ENCODE measurements around the gene ME2. TPM values are rescaled to one million over a fixed set of nuclear protein-coding genes. Genes with fewer than 3 reads are reported as not detected.

Gene ME2
- total RNA-seq (55.4 and 57.8 TPM in 2 replicates), polyA plus RNA-seq (28.4 and 33.7 TPM in 2 replicates), polyA minus RNA-seq (20.5 and 26.5 TPM in 2 replicates)
- 56.1 TPM for total RNA-seq (2013)

DNA sequence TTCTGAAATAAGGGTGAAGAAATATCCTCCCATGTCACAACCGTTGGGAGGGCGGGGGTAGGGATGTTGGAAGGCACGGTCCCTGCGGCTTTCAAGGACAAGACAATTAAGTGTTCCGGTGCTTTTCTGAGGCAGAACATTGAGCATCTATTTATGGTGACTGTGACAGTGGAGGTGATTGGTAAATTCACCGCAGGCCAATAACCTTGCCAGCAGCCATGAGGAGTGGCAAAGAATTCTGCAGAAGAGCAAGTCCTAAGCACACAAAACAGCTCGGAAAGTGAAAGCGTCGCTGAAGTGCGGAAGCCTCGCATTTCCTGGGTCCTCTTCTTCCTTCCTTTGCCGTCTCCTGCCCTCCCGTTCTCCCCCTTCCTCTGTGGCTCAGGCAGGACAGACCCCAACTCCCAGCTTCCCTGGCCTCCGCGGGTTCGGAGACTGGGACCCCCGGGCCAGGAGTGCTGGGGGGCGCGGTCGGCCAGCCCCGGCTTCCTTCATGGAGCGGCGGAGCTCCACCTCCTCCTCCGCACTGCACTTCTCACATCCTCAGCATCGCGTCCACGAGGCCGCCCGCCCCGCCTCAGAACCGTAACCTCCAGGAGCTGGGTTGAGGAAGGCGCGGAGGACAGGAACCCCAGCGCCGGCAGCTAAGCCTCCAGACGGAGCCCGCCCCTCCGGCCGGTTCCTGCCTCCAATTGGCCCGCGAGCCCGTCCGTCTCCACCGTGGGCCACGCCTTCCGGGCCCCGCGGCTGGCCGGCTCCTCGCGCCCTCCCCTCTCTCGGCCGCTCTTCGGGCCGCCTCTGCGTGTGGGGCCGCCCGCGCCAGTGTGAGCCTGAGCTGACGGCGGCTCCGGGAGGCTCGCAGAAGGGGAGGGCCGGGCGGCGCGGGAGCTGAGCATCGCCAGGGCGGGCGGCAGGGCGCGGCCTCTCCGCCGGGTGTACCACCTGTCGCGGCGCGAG lies at the start of gene ME2:
Gene ME2, plus strand, starts transcription at position 774 of the 957 bp plus-strand sequence. CDS start 16,703 bp downstream, outside the sequence.
- Mint-ChIP-seq H3K9me3 (ENCODE audit: insufficient read depth) (no peaks in the 10 kb centered on the region), H3K4me3 (peak within 1 kb of the TSS; percentile 98), H3K4me1 (peaks cover 30% of the 10 kb centered on the region), H3K27me3 (peaks cover 3% of the 10 kb centered on the region), H3K27ac (peak within 1 kb of the TSS; percentile 99)
- Histone ChIP-seq H3K9me3 (ENCODE audit: control extremely low read depth in 1 of 3, control insufficient read depth in 2 of 3, insufficient read depth in 1 of 3, low read length in 2 of 3) (no peaks in the 10 kb centered on the region), H4K20me1 (ENCODE audit: control insufficient read depth, insufficient read depth, low read length, poor library complexity, severe bottlenecking) (peaks cover 14% of the 10 kb centered on the region), H3K4me3 (ENCODE audit: control extremely low read depth in 1 of 5, extremely low read depth in 1 of 5, insufficient read depth in 1 of 5, low read depth in 2 of 5, low read length in 4 of 5) (peak within 1 kb of the TSS; percentile 80 to 95 (median 90)), H3K4me2 (replicated peaks; ENCODE audit: low read depth, low read length, poor library complexity, severe bottlenecking) (peak within 1 kb of the TSS; percentile 93), H3K79me2 (ENCODE audit: control insufficient read depth, insufficient read depth, low read length) (peaks cover 43% of the 10 kb centered on the region), H3K4me1 (ENCODE audit: control insufficient read depth in 2 of 2, insufficient read depth in 2 of 2, low read length in 2 of 2) (peaks cover 20 to 25% of the 10 kb centered on the region in 2 donors), H3K36me3 (replicated peaks in 1 of 2; ENCODE audit: control extremely low read depth in 1 of 2, control insufficient read depth in 1 of 2, extremely low read depth in 1 of 2, insufficient read depth in 2 of 2, low read length in 1 of 2) (no peaks in the 10 kb centered on the region), H3K27ac (ENCODE audit: low read length in 2 of 2) (peak within 1 kb of the TSS; percentile 96 to 98), H2AFZ (ENCODE audit: insufficient read depth, low read depth, low read length, poor library complexity, severe bottlenecking) (peak within 1 kb of the TSS; percentile 94), H3K9ac (ENCODE audit: low read length) (peak within 1 kb of the TSS; percentile 93), H3K27me3 (replicated peaks in 1 of 4; ENCODE audit: control extremely low read depth in 1 of 4, control insufficient read depth in 3 of 4, insufficient read depth in 4 of 4, low read length in 3 of 4) (no peaks in the 10 kb centered on the region)
- intact Hi-C loops (cut with micrococcal nuclease), result loop anchor here (1.0 to 5.0 kb wide), 7 partner anchors 58 to 1391 kb away; partner anchors contain the start of genes C18orf32, ELAC1, MEX3C and MRO
- under 1% methylated on average over 78 of the region's 78 CpGs for WGBS (ENCODE audit: insufficient coverage)
- TF ChIP-seq, protein P1, sequence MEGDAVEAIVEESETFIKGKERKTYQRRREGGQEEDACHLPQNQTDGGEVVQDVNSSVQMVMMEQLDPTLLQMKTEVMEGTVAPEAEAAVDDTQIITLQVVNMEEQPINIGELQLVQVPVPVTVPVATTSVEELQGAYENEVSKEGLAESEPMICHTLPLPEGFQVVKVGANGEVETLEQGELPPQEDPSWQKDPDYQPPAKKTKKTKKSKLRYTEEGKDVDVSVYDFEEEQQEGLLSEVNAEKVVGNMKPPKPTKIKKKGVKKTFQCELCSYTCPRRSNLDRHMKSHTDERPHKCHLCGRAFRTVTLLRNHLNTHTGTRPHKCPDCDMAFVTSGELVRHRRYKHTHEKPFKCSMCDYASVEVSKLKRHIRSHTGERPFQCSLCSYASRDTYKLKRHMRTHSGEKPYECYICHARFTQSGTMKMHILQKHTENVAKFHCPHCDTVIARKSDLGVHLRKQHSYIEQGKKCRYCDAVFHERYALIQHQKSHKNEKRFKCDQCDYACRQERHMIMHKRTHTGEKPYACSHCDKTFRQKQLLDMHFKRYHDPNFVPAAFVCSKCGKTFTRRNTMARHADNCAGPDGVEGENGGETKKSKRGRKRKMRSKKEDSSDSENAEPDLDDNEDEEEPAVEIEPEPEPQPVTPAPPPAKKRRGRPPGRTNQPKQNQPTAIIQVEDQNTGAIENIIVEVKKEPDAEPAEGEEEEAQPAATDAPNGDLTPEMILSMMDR (IDR thresholded peaks at IDR 0.05), result no peak
- TF ChIP-seq EZH2 (IDR thresholded peaks at IDR 0.05; ENCODE audit: borderline replicate concordance, insufficient read depth, low read depth, low read length, poor library complexity, severe bottlenecking), result no peak
- ChIA-PET CTCF (interaction anchor here (0.9 to 1.9 kb wide), 6 partner anchors 44 to 319 kb away, joined by 3 to 17 read pairs (median 4); partner anchors contain the start of genes MEX3C, MRO and SMAD4), POLR2A (interaction anchor here (0.5 to 1.9 kb wide), 13 partner anchors 11 to 1392 kb away, joined by 3 to 24 read pairs (median 4); partner anchors contain the start of genes ELAC1, MEX3C and SMAD4)
- ATAC-seq (ENCODE audit: low read depth) (peak; percentile 93), DNase-seq (peak; percentile 94)

All from B cell (primary cell).